Nephron (organoid): ENCODE data around the gene FCGR2B.
A peak's percentile ranks its signal among the peaks of the same experiment; 100 is the strongest.
"Not testable (repeated sequence)": the region's sequence is repeated elsewhere in the genome, so short reads cannot be mapped to it uniquely, and the experiment has no call there.

Experiments
- H3K27ac Mint-ChIP-seq, 3 experiments: 2 replicates each; pipeline ENCODE4 v1.8.0; 2020; ENCODE audit warnings: mixed read lengths in 3 of 3, mild to moderate bottlenecking in 2 of 3, moderate library complexity in 1 of 3
- H3K27me3 Mint-ChIP-seq: 2 replicates; pipeline ENCODE4 v1.8.0; 2021; ENCODE audit warnings: low read depth, mild to moderate bottlenecking, moderate library complexity, mixed read lengths
- H3K36me3 Mint-ChIP-seq: 2 replicates; pipeline ENCODE4 v1.8.0; 2020; ENCODE audit warnings: low read depth, mixed read lengths
- H3K4me1 Mint-ChIP-seq: 2 replicates; pipeline ENCODE4 v1.8.0; 2020; ENCODE audit warnings: mixed read lengths
- H3K4me3 Mint-ChIP-seq, 3 experiments: 2 replicates each; pipeline ENCODE4 v1.8.0; 2020; ENCODE audit warnings: mild to moderate bottlenecking in 3 of 3, mixed read lengths in 3 of 3, moderate library complexity in 2 of 3
- H3K9me3 Mint-ChIP-seq: 2 replicates; pipeline ENCODE4 v1.8.0; 2020; ENCODE audit warnings: mixed read lengths

The FCGR2B gene

DNA sequence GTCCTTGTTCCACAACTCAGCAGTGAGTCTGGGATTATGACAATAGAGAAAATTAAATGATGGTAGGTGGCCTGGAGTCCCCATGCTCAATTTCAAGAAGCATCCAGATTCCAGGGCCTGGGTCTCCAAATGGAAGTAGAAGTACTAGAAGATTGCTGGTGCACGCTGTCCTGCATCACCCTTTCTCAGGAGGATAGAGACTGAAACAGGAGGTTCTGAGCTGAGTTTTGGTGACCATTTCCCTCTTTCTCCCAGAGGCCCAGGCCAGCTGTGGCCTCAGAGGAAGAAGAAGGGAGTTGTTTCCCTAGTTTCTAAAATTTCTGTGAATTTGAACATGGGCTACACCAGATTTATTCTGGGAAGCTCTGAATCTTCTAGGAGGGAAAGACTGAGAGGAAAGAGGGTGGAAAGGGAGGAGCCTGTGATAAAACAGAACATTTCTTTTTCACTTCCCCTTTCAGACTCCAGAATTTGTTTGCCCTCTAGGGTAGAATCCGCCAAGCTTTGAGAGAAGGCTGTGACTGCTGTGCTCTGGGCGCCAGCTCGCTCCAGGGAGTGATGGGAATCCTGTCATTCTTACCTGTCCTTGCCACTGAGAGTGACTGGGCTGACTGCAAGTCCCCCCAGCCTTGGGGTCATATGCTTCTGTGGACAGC, at the start of gene FCGR2B:
TSS of gene FCGR2B (plus strand) at position 460 of the 656 bp plus-strand sequence. CDS start at position 559, 99 bp downstream.
- not testable (repeated sequence) for H3K27ac Mint-ChIP-seq, H3K9me3 Mint-ChIP-seq, H3K4me1 Mint-ChIP-seq, H3K36me3 Mint-ChIP-seq, H3K4me3 Mint-ChIP-seq, H3K27me3 Mint-ChIP-seq

DNA sequence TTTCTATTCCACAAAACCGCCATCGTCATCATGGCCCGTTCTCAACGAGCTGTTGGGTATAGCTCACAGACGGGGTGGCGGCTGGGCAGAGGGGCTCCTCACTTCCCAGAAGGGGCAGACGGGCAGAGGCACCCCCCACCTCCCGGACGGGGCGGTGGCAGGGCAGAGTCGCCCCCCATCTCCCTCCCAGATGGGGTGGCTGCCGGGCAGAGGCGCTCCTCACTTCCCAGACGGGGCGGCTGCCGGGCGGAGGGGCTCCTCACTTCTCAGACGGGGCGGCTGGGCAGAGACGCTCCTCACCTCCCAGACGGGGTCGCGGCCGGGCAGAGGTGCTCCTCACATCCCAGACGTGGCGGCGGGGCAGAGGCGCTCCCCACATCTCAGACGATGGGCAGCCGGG, 46.5 kb upstream of the FCGR2B start:
- H3K9me3 Mint-ChIP-seq = not testable (repeated sequence)

DNA sequence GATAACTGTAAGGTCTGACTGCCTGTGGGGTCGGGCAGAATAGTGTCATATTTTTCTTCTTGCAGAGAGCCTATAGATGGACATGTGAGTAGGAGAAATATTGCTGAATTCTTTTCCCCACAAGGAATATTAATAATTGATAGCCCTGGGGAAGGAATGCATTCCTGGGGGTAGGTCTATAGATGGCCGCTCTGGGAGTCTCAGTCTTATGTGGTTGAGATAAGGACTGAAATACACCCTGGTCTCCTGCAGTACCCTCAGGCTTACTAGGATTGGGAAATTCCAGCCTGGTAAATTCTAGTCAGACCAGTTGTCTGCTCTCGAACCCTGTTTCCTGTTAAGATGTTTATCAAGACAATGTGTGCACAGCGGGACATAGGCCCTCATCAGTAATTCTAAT, 44.4 kb upstream of the FCGR2B start:
- H3K4me1 Mint-ChIP-seq, H3K9me3 Mint-ChIP-seq, H3K36me3 Mint-ChIP-seq, H3K27ac Mint-ChIP-seq, H3K4me3 Mint-ChIP-seq: not testable (repeated sequence)
- peaks cover 29% of the 10 kb centered on the region for H3K27me3 Mint-ChIP-seq

More for the DNA sequence above, 46.5 kb upstream of the FCGR2B start:
- H3K4me3 Mint-ChIP-seq, H3K4me1 Mint-ChIP-seq, H3K27ac Mint-ChIP-seq, H3K36me3 Mint-ChIP-seq: not testable (repeated sequence)
- H3K27me3 Mint-ChIP-seq = peaks cover 16% of the 10 kb centered on the region

DNA sequence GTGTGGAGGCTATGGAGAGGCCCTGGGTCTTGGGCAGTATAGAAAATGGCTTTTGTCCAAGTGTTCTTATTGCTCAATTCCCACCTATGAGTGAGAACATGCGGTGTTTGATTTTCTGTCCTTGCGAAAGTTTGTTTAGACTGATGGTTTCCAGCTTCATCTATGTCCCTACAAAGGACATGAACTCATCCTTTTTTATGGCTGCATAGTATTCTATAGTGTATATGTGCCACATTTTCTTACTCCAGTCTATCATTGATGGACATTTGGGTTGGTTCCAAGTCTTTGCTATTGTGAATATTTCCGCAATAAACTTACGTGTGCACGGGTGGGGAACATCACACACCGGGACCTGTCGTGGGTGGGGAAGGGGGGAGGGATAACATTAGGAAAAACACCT, 42.5 kb upstream of the FCGR2B start:
- not testable (repeated sequence) for H3K27ac Mint-ChIP-seq, H3K4me1 Mint-ChIP-seq, H3K9me3 Mint-ChIP-seq, H3K36me3 Mint-ChIP-seq
- H3K4me3 Mint-ChIP-seq = peak overlapping the region; percentile 47 to 57 (median 51)
- peaks cover 42% of the 10 kb centered on the region for H3K27me3 Mint-ChIP-seq

DNA sequence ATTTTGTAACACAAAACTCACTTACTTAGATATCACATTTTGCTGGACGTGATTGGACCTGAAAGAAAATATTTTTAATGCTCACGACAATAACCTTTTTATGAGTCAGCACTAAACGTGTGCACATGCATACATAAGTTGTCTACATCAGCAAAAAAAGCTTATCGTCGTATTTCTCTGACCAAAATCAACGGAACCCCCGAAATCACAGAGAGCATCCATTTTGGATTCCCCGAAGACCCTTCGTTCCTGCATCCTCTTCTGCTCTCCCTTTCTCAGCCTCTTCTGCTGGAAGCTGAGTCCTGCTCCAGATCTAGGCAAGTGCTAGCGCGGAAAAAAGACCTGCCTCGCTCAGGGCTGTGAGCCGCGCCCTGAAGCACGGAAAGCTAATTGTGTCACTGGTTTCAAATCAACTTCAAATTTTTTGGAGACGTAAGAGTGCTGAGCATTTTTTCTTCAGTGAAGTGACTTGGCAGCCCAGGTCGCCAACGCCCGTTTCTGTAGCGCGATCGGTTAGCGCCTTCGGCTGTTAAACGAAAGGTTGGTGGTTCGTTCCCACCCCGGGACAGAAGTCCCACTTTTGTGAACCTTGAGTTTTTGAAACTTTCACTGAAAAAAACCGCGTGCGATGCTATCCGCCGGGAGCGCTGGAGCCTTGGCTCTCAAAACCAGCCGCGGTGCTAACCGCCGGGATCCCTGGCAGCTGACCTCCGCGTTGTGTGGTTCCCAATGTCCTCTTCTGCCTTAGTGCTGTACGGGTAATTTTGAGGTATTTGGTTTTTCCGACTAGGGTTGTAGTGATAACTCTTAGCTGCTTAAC, 41.6 kb upstream of the FCGR2B start:
- not testable (repeated sequence) for H3K4me1 Mint-ChIP-seq, H3K36me3 Mint-ChIP-seq, H3K9me3 Mint-ChIP-seq
- H3K27ac Mint-ChIP-seq = peak overlapping the region; percentile 20 to 85 (median 74)
- peaks cover 46% of the 10 kb centered on the region for H3K27me3 Mint-ChIP-seq
- peak overlapping the region; percentile 84 to 94 (median 90) for H3K4me3 Mint-ChIP-seq

DNA sequence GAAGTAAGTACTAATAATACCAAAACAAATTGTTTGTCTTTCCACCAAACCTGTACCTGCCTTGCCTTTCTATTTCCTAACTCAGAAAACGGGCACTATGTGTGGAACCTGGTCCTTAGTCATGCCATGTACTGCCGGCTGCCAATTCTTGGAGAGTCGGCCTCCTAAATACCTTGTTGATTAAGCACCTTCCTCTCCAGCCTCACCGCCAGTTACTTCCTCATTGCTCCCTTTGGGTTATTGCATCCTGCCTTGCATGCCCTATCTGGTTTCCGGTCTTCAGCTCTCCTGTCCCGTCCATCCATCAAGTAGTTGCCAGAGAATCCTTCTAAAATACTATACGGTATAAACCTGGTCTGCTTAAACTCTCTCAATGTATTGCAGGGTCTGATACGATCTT, 40.9 kb upstream of the FCGR2B start:
- peaks cover 50% of the 10 kb centered on the region for H3K27me3 Mint-ChIP-seq
- H3K4me1 Mint-ChIP-seq, H3K36me3 Mint-ChIP-seq, H3K9me3 Mint-ChIP-seq, H3K27ac Mint-ChIP-seq: not testable (repeated sequence)
- peak overlapping the region; percentile 84 to 94 (median 90) for H3K4me3 Mint-ChIP-seq

DNA sequence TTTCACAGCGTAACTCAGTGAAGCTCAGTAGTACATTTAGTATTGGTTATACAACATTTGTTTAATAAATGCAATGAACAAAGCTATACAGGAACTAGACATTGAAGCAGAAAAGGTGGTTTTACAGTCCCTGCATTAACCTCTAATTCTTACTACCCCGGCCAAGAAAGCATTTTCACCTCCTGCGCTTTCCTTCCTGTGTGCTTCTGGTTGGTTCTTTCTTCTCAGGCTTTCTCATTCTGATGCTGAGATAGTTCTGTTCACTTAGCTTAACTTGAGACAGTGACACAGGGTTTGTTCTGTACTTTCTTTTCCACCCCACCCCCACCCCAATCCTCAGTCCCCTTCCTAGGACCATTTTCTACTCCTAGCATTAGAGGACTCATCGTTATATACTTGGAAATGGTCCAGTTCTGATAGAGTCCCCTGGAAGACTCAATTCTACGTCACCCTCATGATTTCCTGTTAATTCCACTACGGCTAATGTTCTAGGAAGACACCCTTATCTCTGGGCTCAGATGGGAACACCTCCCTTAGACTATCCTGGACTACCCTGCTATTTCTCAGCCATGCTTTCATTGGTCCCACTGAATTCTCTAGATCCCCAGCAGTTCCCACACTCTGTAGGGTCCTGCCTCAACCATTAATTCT, 39.4 kb upstream of the FCGR2B start:
- peaks cover 56% of the 10 kb centered on the region for H3K27me3 Mint-ChIP-seq
- not testable (repeated sequence) for H3K9me3 Mint-ChIP-seq, H3K4me3 Mint-ChIP-seq, H3K27ac Mint-ChIP-seq, H3K36me3 Mint-ChIP-seq, H3K4me1 Mint-ChIP-seq

DNA sequence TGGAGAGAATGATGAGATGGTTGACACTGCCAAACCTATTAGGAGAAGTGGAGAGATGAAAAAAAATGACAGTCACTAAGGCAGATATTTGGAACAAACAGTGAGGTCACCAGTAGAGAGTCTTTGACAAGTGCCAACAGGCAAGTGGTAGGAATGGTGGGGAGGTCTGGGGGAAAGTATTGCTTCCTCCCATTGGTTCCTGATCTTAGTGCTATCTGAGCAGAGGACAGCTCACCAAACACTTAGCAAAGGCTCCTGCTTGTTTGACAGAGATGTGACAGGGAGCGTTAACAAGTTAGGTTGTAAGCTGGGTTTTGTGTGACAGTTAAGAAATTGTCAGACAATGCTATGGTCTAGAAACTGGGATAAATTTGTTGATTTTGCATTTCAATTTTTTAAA, 38.3 kb upstream of the FCGR2B start:
- H3K36me3 Mint-ChIP-seq, H3K9me3 Mint-ChIP-seq, H3K4me1 Mint-ChIP-seq, H3K27ac Mint-ChIP-seq, H3K4me3 Mint-ChIP-seq: not testable (repeated sequence)
- peaks cover 56% of the 10 kb centered on the region for H3K27me3 Mint-ChIP-seq

DNA sequence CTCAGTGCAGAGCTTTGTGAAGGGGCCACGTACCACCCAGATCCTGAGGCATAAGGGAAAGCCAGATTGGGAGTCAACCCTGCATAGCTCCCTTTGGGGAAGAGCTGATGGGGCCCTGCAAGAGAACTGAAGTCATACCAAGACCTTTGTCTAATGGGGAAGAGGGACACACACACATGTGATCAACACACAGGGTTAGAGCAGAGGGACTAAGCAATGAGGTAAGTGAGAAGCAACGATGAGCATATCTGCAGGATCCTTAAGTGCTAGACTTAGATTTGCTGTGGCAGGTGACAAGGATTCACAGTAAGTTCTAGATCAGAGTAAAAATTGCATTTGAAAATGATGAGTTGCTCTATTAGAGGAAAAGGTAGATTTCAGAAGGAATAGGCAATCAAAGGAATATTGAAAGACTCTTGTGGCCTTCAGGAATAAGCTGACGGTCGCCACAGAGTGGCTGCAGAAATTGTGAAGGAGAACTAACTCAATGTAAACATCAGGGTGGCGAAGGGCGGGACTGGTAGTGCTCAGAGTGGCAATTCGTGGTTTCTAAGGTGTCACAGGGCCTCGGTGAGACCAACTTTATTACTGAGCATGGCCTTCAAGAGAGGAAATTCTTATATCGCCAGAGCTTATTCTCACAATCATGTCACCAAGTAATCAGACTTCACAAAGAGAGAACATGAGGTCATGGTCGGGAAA, 36.3 kb upstream of the FCGR2B start:
- H3K4me1 Mint-ChIP-seq, H3K9me3 Mint-ChIP-seq, H3K27ac Mint-ChIP-seq, H3K36me3 Mint-ChIP-seq, H3K4me3 Mint-ChIP-seq: not testable (repeated sequence)
- H3K27me3 Mint-ChIP-seq = peaks cover 50% of the 10 kb centered on the region

DNA sequence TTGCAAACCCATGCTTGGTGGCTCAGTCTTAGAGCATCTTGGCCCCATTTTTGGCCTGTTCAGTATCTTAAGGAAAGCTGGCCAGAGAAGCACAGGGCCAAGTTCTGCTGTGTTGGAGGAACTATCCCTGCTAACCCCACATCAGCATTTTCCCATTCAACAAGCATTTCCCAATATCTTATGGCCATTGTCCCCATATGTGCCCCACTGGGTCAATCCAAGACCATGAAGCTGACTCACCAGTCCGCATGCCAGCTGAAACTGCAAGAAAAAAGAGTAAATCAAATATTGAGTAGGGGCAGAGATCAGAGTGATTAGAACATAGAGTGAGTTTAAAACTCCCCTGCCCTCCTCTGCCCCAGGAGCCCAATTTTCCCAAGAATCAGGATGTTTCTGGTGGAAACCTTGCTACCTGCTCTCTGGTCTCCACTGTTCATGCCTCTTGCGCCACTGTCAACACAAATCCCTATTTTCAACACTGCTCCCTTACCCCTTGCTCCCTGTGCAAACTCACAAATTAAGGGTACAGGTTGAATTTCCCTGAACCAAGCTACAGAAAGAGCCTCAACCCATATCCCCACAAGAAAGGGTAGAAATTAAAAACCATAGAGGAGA, 32.7 kb upstream of the FCGR2B start:
- H3K9me3 Mint-ChIP-seq, H3K4me3 Mint-ChIP-seq, H3K27ac Mint-ChIP-seq, H3K36me3 Mint-ChIP-seq, H3K4me1 Mint-ChIP-seq: not testable (repeated sequence)
- H3K27me3 Mint-ChIP-seq = peaks cover 20% of the 10 kb centered on the region
